Gastroesophageal sphincter (tissue), 4 donors: ENCODE data around the gene MAPK9. TPM values are rescaled to one million over a fixed set of nuclear protein-coding genes. Genes with fewer than 3 reads are reported as not detected.
A peak's percentile ranks its signal among the peaks of the same experiment; 100 is the strongest.

ENCODE experiments used
- ATAC-seq: fragments of 150-250 bp; one replicate; pipeline ENCODE4 v1.9.1; 2016; ENCODE audit warnings: mild to moderate bottlenecking, moderate library complexity
- H3K27ac ChIP-seq, 4 donors: fragments of 200-600 bp; sonication (generic) in 3 of 4; 1 replicate in 3 of 4; 2 replicates in 1 of 4; pipeline ENCODE4 v1.5.1; 2016 to 2019
- H3K27me3 ChIP-seq: fragments of 200-600 bp; sonication (generic); one replicate; pipeline ENCODE4 v1.5.1; 2019
- H3K36me3 ChIP-seq, 2 donors: fragments of 200-600 bp; sonication (generic); one replicate each; pipeline ENCODE4 v1.5.1; 2019; ENCODE audit warnings: control low read depth in 1 of 2
- H3K4me1 ChIP-seq, 3 donors: fragments of 200-600 bp; sonication (generic); 1 replicate in 2 of 3; 2 replicates in 1 of 3; pipeline ENCODE4 v1.5.1; 2016 to 2019; ENCODE audit warnings: control low read depth in 2 of 3
- H3K4me3 ChIP-seq, 2 donors: fragments of 200-600 bp; sonication (generic); one replicate each; pipeline ENCODE4 v1.5.1; 2019; ENCODE audit warnings: mild to moderate bottlenecking in 1 of 2, moderate library complexity in 1 of 2
- H3K9me3 ChIP-seq, 3 donors: fragments of 200-600 bp; sonication (generic); one replicate each; pipeline ENCODE4 v1.5.1; 2017 to 2019; ENCODE audit warnings: control low read depth in 2 of 3
- CTCF ChIP-seq, 4 experiments: fragments of 200-600 bp in 2 of 4; fragments of 450-650 bp in 2 of 4; sonication (generic) in 1 of 4; IDR thresholded peaks; one replicate each; pipeline ENCODE4 v1.5.1; 2017 to 2019; ENCODE audit warnings: antibody characterized with exemption in 4 of 4, mild to moderate bottlenecking in 2 of 4, moderate library complexity in 2 of 4
- EP300 ChIP-seq: sonication (generic); formaldehyde crosslinking; IDR thresholded peaks from one replicate; pipeline ENCODE4 v1.6.1; 2017; ENCODE audit warnings: antibody characterized with exemption, mild to moderate bottlenecking
- POLR2A ChIP-seq, 2 donors: fragments of 450-650 bp; IDR thresholded peaks; one replicate each; pipeline ENCODE4 v1.6.1; 2017; ENCODE audit warnings: antibody characterized with exemption in 2 of 2, mild to moderate bottlenecking in 2 of 2, moderate library complexity in 1 of 2
- POLR2AphosphoS5 ChIP-seq: sonication (generic); formaldehyde crosslinking; IDR thresholded peaks from one replicate; pipeline ENCODE4 v1.6.1; 2017; ENCODE audit warnings: antibody characterized with exemption
- WGBS, 2 donors: methylation state at CpG; one replicate each; pipeline ENCODE4 v1.1.5; 2018; ENCODE audit warnings: low coverage in 1 of 2; 5-methylcytosine and 5-hydroxymethylcytosine counted together
- total RNA-seq, 4 donors: library from RNA; depleted of rRNA; stranded (reverse); fragments of >200 nt; gene quantifications; one replicate each; pipeline ENCODE4 v1.1.0, GENCODE V29; 2016

Gene MAPK9
- total RNA-seq, 4 donors from 2014 or later = 25.7 to 43.7 (median 35.7) TPM

DNA sequence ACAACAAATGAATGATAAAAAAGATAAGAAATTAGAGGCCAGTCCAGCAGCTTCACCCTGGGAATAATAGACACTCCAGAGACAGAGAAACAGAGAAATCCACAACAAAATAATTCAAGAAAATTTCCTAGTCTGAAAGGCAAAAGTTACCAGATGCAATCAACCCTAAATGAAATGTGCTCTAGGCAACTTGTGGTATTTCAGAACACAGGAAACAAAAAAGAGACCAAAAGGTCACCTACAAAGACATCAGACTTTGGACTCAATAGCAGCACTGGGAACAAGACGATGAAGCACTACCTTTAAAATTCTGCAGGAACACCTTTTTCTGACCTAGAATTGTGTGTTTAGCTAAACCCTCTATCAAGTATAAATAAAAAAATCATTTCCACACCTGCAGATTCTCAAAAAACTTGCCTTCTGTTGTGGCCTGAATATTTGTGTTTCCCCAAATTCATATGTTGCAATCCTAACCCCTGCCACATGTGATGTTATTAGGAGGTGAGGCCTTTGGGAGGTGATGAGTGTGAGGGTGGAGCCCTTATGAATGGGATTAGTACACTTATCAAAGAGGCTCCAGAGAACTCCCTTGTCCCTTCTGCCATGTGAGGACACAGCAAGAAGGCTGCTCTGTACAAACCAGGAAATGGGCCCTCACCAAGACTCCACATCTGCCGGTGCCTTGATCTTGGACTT lies 5.9 kb upstream of the MAPK9 start:
- 80 to 100% methylated on average over 1 of the region's 2 CpGs for WGBS, 2 donors
- Histone ChIP-seq H3K4me3 (no peak overlapping the region), H3K4me1 (peaks cover 0 to 8% (median 6%) of the 10 kb centered on the region in 3 donors), H3K27me3 (no peaks in the 10 kb centered on the region), H3K36me3 (peaks cover 0 to 26% of the 10 kb centered on the region in 2 donors), H3K27ac (no peak overlapping the region), H3K9me3 (no peaks in the 10 kb centered on the region)
- TF ChIP-seq EP300 (no peak), POLR2A (IDR thresholded peaks at IDR 0.05) (no peak), POLR2AphosphoS5 (no peak), CTCF (IDR thresholded peaks at IDR 0.05) (no peak)
- no peak for ATAC-seq

DNA sequence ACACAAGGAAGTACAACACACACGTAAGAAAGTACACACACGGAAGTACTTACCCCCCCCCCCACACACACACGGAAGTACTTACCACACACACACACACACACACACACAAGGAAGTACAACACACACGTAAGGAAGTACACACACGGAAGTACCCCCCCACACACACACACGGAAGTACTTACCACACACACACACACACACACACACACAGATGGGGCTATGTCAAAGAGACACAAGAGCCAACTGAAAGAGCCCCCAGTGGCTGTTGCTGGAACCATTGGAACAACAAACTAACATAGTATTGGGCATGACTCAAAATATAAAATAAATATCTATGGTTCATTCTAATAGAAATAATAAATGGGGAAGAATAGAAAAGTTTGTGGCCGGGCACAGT lies 4.9 kb upstream of the MAPK9 start:
- no peak for ATAC-seq
- Histone ChIP-seq H3K27me3 (no peaks in the 10 kb centered on the region), H3K36me3 (peaks cover 0 to 16% of the 10 kb centered on the region in 2 donors), H3K4me1 (peaks cover 0 to 12% (median 6%) of the 10 kb centered on the region in 3 donors), H3K27ac (no peak overlapping the region), H3K4me3 (no peak overlapping the region), H3K9me3 (no peaks in the 10 kb centered on the region)
- 100% methylated on average over 1 of the region's 7 CpGs; no CpG with 5 or more reads in 1 of the 2 donors for WGBS, 2 donors
- no peak for TF ChIP-seq EP300
- no peak for TF ChIP-seq POLR2A (IDR thresholded peaks at IDR 0.05)
- no peak for TF ChIP-seq CTCF (IDR thresholded peaks at IDR 0.05)
- no peak for TF ChIP-seq POLR2AphosphoS5

- H3K4me1 ChIP-seq = peaks cover 0 to 25% (median 17%) of the 10 kb centered on the region in 3 donors
- no peak for ATAC-seq
- no peaks in the 10 kb centered on the region for H3K36me3 ChIP-seq
- no peak for TF ChIP-seq POLR2AphosphoS5
- no peak for TF ChIP-seq EP300
- TF ChIP-seq POLR2A (IDR thresholded peaks at IDR 0.05) = no peak
- TF ChIP-seq CTCF (IDR thresholded peaks at IDR 0.05) = no peak
- no peak overlapping the region for H3K4me3 ChIP-seq
- H3K9me3 ChIP-seq = no peaks in the 10 kb centered on the region
- no peak overlapping the region for H3K27ac ChIP-seq
- H3K27me3 ChIP-seq = no peaks in the 10 kb centered on the region
- WGBS, 2 donors = 80% methylated on average over 8 of the region's 10 CpGs; no CpG with 5 or more reads in 1 of the 2 donors
Observed at GRCh38 chr5:180294913-180295555, 3.2 kb upstream of the MAPK9 start.

GRCh38 chr5:180294411-180294810 lies 2.5 kb upstream of the MAPK9 start:
- Histone ChIP-seq H3K27me3 (no peaks in the 10 kb centered on the region), H3K4me3 (no peak overlapping the region), H3K36me3 (no peaks in the 10 kb centered on the region), H3K4me1 (peaks cover 0 to 32% (median 17%) of the 10 kb centered on the region in 3 donors), H3K9me3 (no peaks in the 10 kb centered on the region), H3K27ac (peak overlapping the region in 1 of 4 donors; percentile 95)
- ATAC-seq = no peak
- 100% methylated on average over 1 of the region's 7 CpGs; no CpG with 5 or more reads in 1 of the 2 donors for WGBS, 2 donors
- TF ChIP-seq POLR2A (IDR thresholded peaks at IDR 0.05) (no peak), POLR2AphosphoS5 (no peak), CTCF (IDR thresholded peaks at IDR 0.05) (no peak), EP300 (no peak)
